Ishikawa (cell line): ENCODE results near the gene ZCCHC9.

Experiments used
- CREB1 ChIP-seq: IDR thresholded peaks from 2 replicates; pipeline ENCODE4 v1.6.1; 2012; ENCODE audit warnings: low read depth
- EP300 ChIP-seq: IDR thresholded peaks from 2 replicates; pipeline ENCODE4 v1.6.1; 2012; ENCODE audit warnings: borderline replicate concordance
- RAD21 ChIP-seq: IDR thresholded peaks from 2 replicates; pipeline ENCODE4 v1.6.1; 2012; ENCODE audit warnings: low read depth
- YY1 ChIP-seq: IDR thresholded peaks from 2 replicates; pipeline ENCODE4 v1.6.1; 2012; ENCODE audit warnings: low read depth
- TF ChIP-seq, protein P1 (sequence below): IDR thresholded peaks from 2 replicates; pipeline ENCODE4 v1.6.1; 2012

GRCh38 chr5:81269751-81270393, 31.5 kb upstream of the ZCCHC9 start:
- TF ChIP-seq RAD21 (no peak), YY1 (no peak), CREB1 (no peak), EP300 (no peak)
- TF ChIP-seq, protein P1, sequence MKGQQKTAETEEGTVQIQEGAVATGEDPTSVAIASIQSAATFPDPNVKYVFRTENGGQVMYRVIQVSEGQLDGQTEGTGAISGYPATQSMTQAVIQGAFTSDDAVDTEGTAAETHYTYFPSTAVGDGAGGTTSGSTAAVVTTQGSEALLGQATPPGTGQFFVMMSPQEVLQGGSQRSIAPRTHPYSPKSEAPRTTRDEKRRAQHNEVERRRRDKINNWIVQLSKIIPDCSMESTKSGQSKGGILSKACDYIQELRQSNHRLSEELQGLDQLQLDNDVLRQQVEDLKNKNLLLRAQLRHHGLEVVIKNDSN = no peak
